Measurements from ENCODE around the gene CIBAR2.

Gene CIBAR2

DNA sequence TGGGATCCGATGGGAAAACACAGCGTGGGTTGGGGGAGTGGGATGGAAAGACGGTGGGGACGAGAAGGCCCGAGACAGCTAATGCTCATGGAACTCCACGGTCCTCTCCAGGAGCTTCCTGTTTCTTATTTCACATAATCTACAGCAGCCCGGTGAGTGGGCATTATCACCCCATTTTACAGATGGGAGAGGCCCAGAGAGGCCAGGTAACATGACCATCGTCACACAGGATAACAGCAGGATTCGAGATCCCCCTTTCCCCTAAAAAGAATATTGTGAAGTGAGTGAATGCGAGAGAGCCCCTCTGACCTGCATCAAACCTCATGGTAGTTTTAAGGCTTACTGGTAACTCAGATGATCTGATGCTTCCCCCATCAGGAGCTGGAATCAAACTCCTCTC, 12.0 kb downstream of the CIBAR2 start:
- DNase-seq, result no peak

DNA sequence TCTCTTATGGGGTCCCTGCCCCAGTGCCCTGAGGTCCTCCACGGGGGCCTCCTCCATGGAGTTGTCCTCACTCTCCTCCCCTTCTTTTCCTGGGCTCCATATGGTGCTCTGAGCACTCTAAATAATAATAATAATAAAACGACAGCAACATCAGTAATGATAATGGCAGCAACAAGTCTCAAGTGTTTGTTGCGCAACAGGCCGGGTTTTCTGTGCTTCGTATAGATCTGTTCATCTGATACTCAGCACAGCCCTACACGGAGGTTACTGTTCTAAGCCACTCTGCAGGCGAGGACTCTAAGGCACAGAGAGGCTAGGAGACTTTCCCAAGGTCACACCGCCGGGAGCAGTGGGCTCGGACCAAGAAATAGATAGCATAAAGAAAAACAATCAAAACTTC, 13.7 kb downstream of the CIBAR2 start:
- DNase-seq, result no peak

DNA sequence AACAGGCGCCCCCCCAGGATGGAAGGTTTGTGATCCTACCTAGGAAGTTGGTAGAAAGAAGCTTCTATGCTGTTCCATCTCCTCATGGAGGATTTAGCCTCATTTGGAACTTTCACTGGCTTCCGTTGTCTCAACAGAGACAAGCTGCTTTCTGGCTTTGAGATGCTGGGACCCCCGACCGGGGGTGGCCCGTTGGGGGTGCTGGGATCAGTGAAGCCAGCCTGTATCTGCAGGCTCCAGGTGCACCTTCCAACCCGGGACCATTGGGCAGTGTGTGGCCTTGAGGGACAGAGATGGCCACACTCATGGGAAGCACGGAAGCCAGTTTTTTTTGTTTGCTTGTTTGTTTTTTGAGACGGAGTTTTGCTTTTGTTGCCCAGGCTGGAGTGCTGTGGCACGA, 15.4 kb downstream of the CIBAR2 start:
- DNase-seq, result no peak

DNA sequence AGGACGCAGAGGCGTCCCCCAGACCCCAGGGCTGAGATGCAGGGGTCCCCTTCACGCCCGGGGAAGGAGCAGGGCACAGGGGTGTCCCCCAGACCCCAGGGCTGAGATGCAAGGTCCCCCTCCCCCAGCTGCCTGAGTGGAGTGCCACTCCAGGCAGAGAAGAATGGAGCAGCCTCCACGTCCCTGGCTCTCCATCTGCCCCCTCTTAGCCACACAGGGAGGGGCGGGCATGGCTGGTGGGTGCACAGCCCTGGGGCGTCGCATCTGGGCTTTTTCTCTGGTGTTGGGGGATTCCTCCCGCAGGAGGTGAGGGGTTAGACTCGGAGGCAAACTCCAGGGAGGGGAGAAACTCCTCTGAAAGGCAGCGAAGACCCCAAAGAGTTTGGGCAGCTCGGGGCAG, 17.5 kb downstream of the CIBAR2 start:
- DNase-seq, result no peak

DNA sequence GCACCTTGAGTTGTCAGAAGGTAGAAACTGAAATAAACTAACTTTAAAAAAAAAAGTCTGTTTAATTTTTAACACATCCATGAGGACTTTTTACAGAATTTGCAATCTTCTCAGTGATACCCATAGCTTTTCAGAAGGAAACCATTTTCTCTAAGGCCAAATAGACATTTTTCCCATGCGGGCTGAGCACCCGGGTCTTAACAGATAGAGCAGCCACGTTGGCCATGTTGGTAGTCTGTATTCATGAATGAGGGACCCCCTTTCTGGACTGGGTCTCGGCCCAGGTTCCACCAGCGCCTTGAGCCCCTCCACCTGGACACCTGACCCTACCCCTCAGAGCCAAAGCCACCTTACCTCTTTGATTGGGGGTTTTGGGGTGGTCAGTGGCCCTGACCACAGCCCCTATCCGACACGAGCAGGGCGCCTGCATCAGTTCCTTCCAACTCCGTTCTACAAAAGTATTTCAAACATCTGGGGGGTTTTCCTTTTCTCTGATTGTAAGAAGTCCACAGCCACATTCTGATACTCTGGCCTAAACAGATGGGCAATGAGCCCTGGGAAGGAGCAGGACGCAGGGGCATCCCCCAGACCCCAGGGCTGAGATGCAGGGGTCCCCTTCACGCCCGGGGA, 18.0 kb downstream of the CIBAR2 start:
- no peak for DNase-seq

DNA sequence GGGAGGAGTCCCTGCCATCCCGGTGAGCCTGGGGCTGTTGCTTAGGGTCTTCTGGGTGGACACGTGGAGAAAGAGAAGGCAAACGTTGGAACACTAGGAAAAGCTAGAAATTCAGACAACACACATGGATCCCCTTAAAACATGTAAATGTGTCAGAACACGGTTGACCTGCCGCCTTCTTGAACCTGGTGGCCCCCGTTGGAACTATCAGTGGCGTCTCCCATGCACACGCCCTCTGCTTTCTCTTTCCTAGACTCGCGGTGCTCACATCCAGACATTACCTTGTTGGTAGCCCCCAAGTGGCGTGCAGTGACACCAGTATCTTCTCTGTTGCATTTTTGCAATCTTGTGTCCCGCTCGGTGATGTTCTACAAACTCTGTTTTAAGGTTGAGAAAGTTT, 18.6 kb downstream of the CIBAR2 start:
- no peak for DNase-seq

DNA sequence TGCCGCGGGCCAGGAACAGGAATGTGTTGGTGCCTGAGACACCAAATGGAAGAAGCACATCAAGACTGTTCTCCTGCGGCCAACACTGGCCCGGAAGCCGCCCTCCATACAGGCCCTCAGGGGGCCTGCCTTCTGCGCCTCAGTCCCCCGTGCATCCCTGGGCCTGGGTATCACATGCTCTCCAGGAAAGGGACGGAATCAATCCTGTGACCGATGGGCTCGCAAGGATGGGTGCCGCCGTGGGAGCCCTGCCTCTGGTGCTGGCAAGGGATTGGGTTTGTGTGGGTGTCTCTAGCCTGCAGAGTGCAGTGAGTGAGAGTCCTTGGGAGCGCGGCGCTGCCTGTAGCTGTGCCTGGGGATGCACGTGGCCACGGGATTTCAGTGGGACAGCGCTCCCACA, 19.4 kb downstream of the CIBAR2 start:
- DNase-seq, result no peak

DNA sequence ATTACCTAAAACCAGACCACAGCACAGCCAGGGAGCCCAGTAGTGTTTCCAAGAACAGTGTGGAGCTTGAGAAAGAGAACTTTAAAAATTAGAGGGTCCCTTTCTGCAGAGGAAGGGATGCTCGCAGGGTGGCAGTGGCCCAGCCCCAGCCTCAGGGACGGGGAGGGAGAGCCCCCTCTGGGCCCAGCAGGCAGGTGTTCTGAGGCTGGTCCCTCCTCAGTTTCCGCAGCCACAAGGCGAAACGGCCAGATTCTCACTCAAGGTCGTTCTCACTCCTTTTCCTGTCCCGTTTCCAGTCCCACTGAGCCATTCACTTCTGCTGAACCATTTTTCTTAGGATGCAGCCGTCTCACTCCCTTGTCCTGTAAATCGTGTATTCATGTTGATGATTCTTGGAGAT, 20.0 kb downstream of the CIBAR2 start:
- no peak for DNase-seq

DNA sequence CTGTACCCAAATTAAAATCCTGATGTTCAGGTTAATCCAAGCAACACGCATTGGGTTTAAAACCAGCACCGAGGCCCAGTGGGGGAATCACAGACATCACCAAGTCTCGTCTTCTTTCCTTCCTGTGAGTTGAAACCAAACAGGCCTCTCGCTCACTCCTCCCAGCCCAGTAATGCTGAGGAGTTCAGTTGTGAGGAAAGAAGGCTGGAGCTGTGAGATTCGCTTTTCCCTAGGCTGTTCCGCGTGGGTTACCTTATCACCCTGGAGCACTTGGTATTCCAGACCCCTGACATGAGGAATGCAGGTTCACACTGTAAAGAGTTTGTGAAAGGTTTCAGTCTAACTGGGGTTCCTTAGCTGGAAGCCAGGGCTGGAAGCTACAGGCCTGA, 20.8 kb downstream of the CIBAR2 start:
- DNase-seq, result no peak

DNA sequence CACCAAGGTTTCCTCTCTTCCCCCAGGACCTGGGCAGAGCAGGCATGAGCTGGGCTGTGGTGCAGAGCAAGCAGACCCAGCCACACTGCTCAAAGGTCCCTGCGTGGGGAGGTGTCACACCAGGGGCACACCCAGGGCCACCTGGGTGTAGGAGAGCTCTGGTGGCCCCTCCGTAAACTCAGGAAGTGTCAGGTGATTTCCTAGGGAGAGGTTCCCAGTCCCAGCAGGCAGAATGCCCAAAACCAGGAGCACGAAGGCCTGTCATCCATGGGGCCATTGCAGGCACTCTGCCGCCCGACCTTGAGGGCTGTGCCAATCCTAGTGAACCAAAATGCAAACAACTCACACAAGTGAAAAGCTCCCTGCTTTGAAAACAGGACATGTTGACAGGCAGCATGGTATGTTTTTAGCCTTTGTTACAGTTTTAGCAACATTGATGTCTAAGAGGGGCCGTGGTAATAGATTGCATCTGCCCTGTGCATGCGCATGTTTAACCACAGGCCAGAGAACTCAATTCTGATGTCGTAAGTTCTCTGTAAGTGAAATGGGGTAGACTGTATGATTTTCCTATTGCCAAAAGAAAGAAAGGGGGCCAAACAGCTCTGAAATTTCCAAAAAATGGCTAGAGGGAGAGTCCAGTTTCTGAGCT, 21.3 kb downstream of the CIBAR2 start:
- no peak for DNase-seq

DNA sequence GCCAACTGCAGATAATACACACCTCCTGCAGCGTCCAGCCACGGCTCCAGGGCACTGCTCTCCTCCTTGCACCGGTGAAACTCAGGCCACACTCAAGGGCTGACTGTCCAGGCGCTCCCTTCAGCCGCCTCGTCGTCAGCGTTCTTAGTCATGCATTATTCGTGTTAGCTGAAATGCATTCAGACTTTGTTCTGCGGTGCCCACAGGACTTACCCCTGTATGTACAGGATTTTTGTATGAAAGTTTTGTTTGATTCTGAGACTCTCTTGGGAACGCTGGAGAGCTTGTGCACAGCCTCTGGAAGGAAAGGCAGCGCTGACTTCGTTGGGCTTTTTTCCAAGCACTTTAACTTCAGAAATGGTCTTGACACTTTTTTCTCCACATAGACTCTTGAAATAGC, 22.1 kb downstream of the CIBAR2 start:
- no peak for DNase-seq

DNA sequence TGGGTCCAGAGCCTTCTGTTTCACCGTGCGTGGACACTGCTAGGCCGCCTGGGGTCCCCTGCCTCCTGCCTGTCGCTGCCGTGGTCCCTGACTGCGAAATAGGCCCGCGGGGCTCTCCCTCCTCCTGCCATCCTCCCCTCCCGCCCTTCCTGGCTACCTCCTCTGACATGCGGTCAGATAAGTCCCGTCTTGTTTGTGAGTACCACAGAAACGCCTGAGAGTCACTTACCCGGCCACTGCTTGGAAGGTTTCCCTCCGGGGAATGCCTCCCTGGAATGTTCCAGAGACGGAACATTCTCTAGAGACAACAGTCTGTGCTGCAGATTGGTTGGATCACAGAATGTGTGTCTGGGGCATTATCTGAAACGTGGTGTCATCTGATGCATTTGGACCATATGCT, 22.7 kb downstream of the CIBAR2 start:
- DNase-seq, result no peak

DNA sequence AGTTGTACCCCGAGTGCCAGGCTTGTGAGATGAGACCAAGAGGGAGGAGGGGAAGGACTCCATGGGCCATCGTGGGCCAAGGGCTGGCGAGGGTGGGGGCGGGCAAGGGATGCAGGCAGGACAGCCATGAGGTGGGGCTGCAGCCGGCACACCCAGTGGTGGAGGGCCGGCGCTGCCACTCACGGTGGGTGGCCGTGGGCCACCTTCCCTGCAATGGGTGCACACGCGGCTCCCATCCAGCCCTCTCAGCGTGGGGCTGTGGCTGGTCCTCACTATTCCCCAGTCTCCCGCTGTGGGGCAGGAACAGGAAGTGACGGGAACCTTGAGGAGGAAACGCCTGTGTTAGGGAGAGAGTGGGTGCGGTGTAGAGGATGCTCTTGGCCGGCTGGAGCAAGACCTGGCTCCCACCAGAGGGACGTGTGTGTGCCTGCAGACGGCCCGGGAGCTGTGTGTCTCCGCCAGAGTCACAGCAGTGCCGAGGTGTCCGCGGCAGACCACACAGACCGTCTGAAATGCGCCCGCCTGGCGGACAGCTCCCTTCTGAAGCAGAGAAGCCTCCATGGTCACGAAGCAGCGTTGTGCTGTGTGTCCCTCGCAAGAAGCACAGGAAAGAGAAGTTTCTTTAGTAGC, 23.6 kb downstream of the CIBAR2 start:
- no peak for DNase-seq

DNA sequence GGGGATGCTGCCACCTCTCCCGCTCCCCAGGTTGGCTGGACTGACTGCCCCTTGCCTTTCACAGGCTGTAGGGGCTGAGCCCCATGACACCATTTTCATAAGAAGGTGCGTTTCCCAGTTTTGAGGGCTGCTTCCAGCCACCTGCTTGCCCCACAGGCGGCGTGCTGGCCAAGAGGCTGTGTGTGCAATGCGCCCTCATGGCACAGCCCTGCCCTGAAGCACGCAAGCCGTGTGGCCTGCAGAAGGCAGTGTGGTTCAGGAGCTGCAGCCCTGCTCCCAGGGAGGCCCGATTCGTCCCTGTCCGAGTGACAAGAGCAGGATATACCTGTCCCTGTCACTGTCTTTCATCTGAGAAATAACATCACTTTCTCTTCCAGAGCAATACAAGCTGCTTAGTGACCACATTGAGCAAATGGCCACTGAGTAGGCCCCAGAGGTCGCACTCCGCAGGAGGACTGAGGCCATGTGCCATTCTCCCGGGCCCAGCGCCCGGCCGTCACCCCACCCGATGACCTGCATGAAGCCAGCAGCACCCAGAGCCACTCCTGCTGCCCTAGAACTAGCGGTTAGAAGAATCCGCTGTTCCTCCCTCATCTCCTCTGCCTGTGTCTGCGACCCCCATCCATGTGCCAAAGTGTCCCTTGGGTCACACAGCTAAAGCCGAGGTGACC, 24.2 kb downstream of the CIBAR2 start:
- DNase-seq, result no peak

DNA sequence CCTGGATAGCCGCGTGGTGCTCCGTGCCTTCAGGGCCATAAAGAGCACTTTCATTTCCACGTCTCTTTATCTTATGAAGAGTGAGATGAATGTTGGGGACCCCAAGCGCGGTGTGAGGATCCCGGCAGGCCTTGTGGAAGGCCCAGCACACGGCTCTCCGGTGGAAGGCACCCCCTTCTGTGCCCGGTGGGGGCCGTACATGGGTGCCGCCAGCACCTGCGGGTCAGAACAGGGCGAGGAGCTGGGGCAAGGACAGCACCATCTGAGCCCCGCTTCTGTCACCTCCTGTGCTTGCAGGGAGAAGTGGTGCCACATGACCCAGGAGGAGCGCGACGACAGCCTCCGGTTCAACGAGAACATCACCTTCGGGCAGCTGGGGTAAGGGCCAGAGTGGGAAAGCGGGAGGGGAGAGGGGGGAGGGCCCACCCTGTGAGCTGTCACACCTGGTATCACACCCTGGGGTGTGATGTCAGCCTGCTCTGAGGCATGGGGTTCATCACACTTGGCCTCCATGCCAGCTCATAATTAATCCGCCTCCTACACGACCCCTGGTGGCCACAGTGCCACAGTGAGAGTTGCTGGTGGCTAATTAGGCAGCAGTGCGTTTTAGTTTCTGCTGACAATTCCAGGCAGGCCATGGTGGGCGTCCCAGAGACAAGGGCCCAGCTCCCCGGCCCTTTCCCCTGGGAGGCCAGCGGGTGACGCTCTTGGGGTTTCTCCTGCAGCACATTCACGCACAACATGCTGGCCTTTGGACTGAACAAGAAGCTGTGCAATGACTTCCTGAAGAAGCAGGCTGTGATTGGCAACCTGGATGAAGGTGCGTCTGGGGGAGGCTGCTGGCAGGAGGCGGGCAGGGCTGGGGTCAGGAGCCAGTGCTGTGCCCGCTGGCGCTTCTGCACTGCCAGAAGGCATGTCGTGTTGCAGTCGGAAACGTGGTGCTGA, 25.7 kb downstream of the CIBAR2 start:
- peak; percentile 65 for DNase-seq

DNA sequence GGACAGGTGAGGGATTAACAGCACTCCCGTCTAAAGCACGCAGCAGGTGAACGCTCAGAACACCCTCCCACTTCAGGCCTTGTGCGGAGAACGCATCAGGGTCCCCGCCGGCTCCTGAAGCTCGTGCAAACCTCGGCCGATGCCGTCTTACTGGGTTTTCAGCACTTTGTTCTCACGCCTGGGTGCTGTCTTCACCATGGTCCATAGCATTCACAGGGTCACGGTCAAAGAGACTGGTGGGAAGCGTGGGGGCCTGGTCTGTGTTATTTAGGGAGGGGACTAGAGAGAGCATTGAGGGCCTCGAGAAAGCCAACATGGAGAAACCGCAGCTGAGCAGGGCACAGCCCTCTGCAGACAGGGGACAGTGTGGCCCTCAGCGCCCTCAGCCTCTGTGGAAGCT, 26.6 kb downstream of the CIBAR2 start:
- DNase-seq, result no peak

DNA sequence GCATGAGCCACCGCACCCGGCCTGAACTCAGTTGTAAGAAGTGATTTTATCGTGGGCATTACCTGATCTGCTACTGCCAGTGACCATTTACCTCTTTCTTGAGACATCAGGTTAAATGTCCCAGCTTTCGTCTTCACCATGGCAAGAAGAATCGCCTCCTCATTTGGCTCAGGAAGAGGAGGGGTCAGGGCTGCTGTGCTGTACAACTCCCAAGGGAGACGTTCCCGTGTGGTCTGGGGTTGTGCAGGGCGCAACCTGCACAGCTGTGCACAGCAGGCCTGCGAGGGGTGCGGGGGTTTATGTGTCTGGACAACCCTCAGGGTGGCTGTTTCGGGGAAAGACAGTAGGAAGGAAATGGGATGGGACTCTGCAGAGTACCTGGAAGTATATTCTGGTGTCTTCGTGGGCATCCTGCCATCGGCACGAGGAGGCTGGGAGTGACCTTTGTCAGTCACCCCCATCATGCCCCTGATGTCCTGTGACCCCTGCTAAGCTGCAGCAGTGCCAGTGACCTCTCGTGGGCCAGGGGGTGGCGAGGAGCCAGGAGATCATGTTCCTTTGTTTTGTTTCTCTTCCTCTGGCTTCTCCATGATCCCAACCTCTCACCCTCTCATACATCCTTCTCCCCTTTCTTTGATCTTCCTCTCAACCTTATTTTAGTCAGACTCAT, 27.3 kb downstream of the CIBAR2 start:
- no peak for DNase-seq

DNA sequence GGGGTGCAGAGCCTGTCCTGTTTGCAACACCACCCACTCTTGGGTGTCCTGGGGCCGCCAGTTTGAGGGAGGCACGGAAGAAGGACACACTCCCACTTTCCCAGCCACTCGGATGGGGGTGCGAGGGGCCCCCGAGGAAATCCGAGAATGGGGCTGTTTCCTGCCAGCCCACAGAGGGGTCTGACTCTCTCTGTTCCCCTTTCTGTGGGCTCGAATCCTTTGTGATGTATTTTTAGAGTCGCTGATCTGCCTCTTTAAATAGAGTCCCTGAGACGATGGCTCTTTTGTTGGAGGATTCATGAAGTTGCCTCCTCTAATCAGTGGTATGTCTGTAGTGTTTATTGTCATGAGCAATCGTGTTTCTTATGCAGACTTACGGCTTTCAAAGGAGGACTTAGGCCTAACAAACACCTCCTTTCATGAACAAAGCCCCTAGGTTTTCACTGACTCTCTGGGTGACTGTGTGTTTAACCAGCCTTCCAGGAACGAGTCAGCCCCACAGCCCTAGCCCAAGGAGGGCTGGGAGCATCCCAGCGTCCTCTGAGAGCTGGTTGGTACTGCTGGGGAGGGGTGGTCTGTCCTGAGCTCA, 29.1 kb downstream of the CIBAR2 start:
- no peak for DNase-seq

DNA sequence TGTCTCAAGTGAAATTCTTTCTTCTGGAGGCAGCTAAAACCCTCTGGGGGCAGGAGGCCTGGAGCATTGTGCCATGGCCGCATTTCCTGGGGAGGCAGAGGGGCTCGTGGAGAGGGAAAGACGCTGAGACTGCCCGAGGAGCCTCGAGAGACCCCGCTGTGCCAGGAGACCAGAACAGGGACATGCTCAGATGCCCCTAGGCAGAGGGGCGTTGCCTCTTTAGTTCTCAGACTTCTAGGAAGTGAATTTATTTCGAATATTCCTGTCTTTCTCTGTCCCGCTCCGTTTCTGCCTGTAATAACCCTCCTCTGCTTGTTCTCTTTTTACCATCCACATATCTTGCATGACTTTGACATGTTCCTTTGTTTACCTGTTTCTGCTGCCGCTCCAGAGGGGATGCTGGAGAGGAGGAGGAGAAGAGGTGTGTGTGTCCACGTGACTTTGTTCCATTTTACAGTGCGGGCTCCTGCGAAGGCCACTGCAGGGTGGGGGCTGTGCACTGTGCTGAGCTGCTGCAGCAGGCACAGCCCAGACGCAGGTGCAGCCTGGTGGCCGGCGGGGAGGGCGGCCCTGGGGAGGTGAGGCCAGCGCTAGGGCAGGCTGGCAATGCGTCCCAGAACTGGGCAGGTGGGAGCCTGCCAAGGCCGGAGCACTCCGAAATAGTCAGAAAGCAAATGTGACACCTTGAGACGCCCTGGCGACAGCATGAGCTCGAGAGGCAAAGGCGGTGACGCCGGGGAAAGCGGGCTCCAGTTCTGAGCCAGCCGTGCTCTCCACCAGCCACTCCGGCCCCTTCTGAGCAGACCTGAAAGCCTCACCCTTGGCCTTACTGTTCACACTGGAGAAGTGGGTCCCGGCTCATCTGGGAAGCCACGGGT, 29.9 kb downstream of the CIBAR2 start:
- no peak for DNase-seq

DNA sequence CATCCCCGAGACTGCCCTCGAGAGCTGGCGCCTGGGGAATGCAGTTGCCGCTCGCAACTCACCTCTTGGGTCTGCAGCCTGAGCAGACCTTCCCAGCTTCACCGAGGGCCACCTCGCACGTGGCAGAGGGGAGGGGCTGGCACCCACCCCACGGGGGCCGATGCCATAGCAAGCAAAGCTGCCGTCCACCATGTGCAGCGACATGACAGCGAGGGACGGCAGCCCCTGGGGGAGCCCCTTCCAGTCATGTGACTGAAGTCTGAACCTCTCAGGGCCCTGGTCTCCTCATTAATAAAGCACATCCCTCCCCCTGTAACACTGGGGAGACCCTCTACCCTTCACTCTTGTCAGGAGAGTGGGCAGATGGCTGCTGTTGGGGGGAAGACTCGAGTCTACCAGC, 30.5 kb downstream of the CIBAR2 start:
- DNase-seq, result no peak

DNA sequence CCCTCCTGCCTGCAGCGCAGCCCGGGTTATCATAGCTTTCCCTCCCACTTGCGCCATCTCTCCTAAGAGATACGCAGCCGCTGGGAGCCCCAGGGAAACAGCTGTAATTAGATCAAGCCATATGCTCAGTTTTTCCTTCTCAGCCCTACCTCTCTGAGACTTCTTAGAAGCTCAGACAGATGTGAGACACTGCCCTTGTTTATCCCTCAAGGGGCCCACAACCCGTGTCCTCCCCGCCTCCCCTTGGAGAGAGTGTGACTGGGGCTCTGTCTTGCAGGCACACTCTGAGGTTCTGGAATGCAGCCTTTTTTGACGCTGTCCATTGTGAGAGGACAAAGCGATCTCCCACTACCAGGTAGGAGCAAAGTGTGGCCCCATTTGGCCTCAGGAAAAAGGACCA, 31.2 kb downstream of the CIBAR2 start:
- DNase-seq, result no peak

Data from central memory CD4-positive, alpha-beta T cell (primary cell).